SK-N-SH (cell line): ENCODE measurements around the gene MGST2. TPM values are rescaled to one million over a fixed set of nuclear protein-coding genes. Genes with fewer than 3 reads are reported as not detected.

ENCODE experiments used
- CTCF ChIA-PET: fragments of 300-600, 350-600 bp; formaldehyde crosslinking; extraction: SDS; loops from one replicate; lab custom pipeline; 2021; lab: Yijun Ruan, JAX
- POLR2A ChIA-PET: fragments of 350-600 bp; sonication (Branson Sonifier 250); formaldehyde crosslinking; extraction: SDS; loops from one replicate; lab custom pipeline; 2020; ENCODE audit warnings: antibody characterized with exemption, inconsistent platforms; lab: Yijun Ruan, JAX
- DNase-seq: peaks from one replicate; pipeline ENCODE4 v3.0.0; 2012
- H2AFZ ChIP-seq: fragments of 200-600 bp; sonication (generic); 2 replicates; pipeline ENCODE4 v1.8.1; 2016; ENCODE audit warnings: antibody characterized with exemption, mild to moderate bottlenecking, low read depth
- H3F3A ChIP-seq: fragments of 200-600 bp; sonication (generic); replicated peaks from 2 replicates; pipeline ENCODE3; 2016; ENCODE audit warnings: antibody characterized with exemption, mild to moderate bottlenecking; ENCODE audit not compliant: insufficient read depth
- H3K27ac ChIP-seq, 2 experiments: fragments of 200-500 bp in 1 of 2; fragments of 200-600 bp in 1 of 2; sonication (Bioruptor generic) in 1 of 2; sonication (generic), shearing (Covaris generic) in 1 of 2; 2 replicates each; pipeline versions ENCODE4 v1.5.1 to v1.6.1; 2014 to 2016; ENCODE audit warnings: low read depth in 2 of 2, inconsistent platforms in 1 of 2, low read length in 1 of 2, mild to moderate bottlenecking in 1 of 2, mixed read lengths in 1 of 2
- H3K27me3 ChIP-seq: fragments of 200-600 bp; sonication (generic), shearing (Covaris generic); 2 replicates; pipeline ENCODE4 v1.6.1; 2016; ENCODE audit warnings: mixed run types; ENCODE audit not compliant: insufficient read depth
- H3K36me3 ChIP-seq, 2 experiments: fragments of 200-500 bp in 1 of 2; fragments of 200-600 bp in 1 of 2; sonication (Bioruptor generic) in 1 of 2; sonication (generic) in 1 of 2; replicated peaks in 1 of 2; 2 replicates each; pipeline versions ENCODE3 to v1.5.1; 2014 to 2016; ENCODE audit warnings: low read length in 1 of 2, mild to moderate bottlenecking in 1 of 2; ENCODE audit not compliant: insufficient read depth in 2 of 2, control insufficient read depth in 1 of 2
- H3K4me1 ChIP-seq, 2 experiments: fragments of 200-500 bp in 1 of 2; fragments of 200-600 bp in 1 of 2; sonication (Bioruptor generic) in 1 of 2; sonication (generic), shearing (Covaris generic) in 1 of 2; 2 replicates each; pipeline versions ENCODE4 v1.5.1 to v1.6.1; 2014 to 2016; ENCODE audit warnings: low read depth in 1 of 2, low read length in 1 of 2, mixed run types in 1 of 2; ENCODE audit not compliant: insufficient read depth in 2 of 2, control insufficient read depth in 1 of 2
- H3K4me2 ChIP-seq: fragments of 200-600 bp; sonication (generic), shearing (Covaris generic); 2 replicates; pipeline ENCODE4 v1.6.1; 2017; ENCODE audit warnings: mixed run types
- H3K4me3 ChIP-seq, 2 experiments: fragments of 200-500 bp in 1 of 2; fragments of 200-600 bp in 1 of 2; sonication (Bioruptor generic) in 1 of 2; sonication (generic), shearing (Covaris generic) in 1 of 2; 2 replicates each; pipeline versions ENCODE4 v1.5.1 to v1.8.1; 2014 to 2016; ENCODE audit warnings: low read depth in 2 of 2, inconsistent platforms in 1 of 2, low read length in 1 of 2, mild to moderate bottlenecking in 1 of 2, mixed read lengths in 1 of 2, moderate library complexity in 1 of 2
- H3K79me2 ChIP-seq: fragments of 200-600 bp; sonication (generic); 2 replicates; pipeline ENCODE4 v1.8.1; 2017; ENCODE audit warnings: mild to moderate bottlenecking; ENCODE audit not compliant: insufficient read depth
- H3K9ac ChIP-seq: fragments of 200-600 bp; sonication (generic); 2 replicates; pipeline ENCODE4 v1.6.1; 2017; ENCODE audit warnings: mixed run types
- H3K9me2 ChIP-seq: fragments of 200-600 bp; sonication (generic); 2 replicates; pipeline ENCODE4 v1.6.1; 2017; ENCODE audit warnings: mixed run types
- H3K9me3 ChIP-seq: fragments of 200-600 bp; sonication (generic); 2 replicates; pipeline ENCODE4 v1.6.1; 2017; ENCODE audit warnings: mixed run types, mild to moderate bottlenecking, moderate library complexity
- H4K20me1 ChIP-seq: fragments of 200-600 bp; sonication (generic); 2 replicates; pipeline ENCODE4 v1.6.1; 2017; ENCODE audit warnings: mild to moderate bottlenecking, mixed run types; ENCODE audit not compliant: insufficient read depth
- EP300 ChIP-seq, 2 experiments: IDR thresholded peaks; 2 replicates each; pipeline versions ENCODE4 v1.4.0 to v1.6.1; 2012; ENCODE audit warnings: borderline replicate concordance in 1 of 2, low read depth in 1 of 2, low read length in 1 of 2
- RCOR1 ChIP-seq: fragments of 150-350 bp; IDR thresholded peaks from 2 replicates; pipeline ENCODE4 v1.6.1; 2017; ENCODE audit warnings: antibody characterized with exemption, low read length
- SMC3 ChIP-seq: IDR thresholded peaks from 2 replicates; pipeline ENCODE4 v1.6.1; 2012; ENCODE audit warnings: low read depth, low read length, improper control_type of control experiment
- TAF1 ChIP-seq: IDR thresholded peaks from 2 replicates; pipeline ENCODE4 v1.6.1; 2012; ENCODE audit warnings: low read depth, mild to moderate bottlenecking, low read length, moderate library complexity, borderline replicate concordance
- USF1 ChIP-seq: IDR thresholded peaks from 2 replicates; pipeline ENCODE4 v1.4.0; 2012; ENCODE audit warnings: low read depth, borderline replicate concordance
- USF2 ChIP-seq: fragments of 150-350 bp; IDR thresholded peaks from 2 replicates; pipeline ENCODE4 v1.6.1; 2017; ENCODE audit warnings: antibody characterized with exemption, low read length, low read depth, borderline replicate concordance
- WGBS: methylation state at CpG from one replicate; pipeline ENCODE4 v1.1.6; 2017; ENCODE audit warnings: low lambda C conversion rate; 5-methylcytosine and 5-hydroxymethylcytosine counted together
- polyA plus RNA-seq, 3 experiments: library from polyadenylated mRNA; depleted of rRNA; stranded (reverse); fragments of >200 nt; gene quantifications; 2 replicates each; pipeline ENCODE4 v1.2.3, GENCODE V29; 2012
- TF ChIP-seq, protein P1 (sequence below): IDR thresholded peaks from 2 replicates; pipeline ENCODE4 v1.6.1; 2012; ENCODE audit warnings: mild to moderate bottlenecking, low read depth, low read length, moderate library complexity

The MGST2 gene
- polyA plus RNA-seq, 1 of the 3 experiments (the other 2 are of a cell fraction) = 26.5 TPM

- H3K27ac ChIP-seq = no peak overlapping the region
- no peaks in the 10 kb centered on the region for H4K20me1 ChIP-seq
- H3K9me2 ChIP-seq = no peaks in the 10 kb centered on the region
- POLR2A ChIA-PET = no interaction called here
- no peak overlapping the region for H3K4me3 ChIP-seq
- no peaks in the 10 kb centered on the region for H3K36me3 ChIP-seq
- H3K79me2 ChIP-seq = no peaks in the 10 kb centered on the region
- TF ChIP-seq, protein P1, sequence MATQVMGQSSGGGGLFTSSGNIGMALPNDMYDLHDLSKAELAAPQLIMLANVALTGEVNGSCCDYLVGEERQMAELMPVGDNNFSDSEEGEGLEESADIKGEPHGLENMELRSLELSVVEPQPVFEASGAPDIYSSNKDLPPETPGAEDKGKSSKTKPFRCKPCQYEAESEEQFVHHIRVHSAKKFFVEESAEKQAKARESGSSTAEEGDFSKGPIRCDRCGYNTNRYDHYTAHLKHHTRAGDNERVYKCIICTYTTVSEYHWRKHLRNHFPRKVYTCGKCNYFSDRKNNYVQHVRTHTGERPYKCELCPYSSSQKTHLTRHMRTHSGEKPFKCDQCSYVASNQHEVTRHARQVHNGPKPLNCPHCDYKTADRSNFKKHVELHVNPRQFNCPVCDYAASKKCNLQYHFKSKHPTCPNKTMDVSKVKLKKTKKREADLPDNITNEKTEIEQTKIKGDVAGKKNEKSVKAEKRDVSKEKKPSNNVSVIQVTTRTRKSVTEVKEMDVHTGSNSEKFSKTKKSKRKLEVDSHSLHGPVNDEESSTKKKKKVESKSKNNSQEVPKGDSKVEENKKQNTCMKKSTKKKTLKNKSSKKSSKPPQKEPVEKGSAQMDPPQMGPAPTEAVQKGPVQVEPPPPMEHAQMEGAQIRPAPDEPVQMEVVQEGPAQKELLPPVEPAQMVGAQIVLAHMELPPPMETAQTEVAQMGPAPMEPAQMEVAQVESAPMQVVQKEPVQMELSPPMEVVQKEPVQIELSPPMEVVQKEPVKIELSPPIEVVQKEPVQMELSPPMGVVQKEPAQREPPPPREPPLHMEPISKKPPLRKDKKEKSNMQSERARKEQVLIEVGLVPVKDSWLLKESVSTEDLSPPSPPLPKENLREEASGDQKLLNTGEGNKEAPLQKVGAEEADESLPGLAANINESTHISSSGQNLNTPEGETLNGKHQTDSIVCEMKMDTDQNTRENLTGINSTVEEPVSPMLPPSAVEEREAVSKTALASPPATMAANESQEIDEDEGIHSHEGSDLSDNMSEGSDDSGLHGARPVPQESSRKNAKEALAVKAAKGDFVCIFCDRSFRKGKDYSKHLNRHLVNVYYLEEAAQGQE = no peak
- TF ChIP-seq TAF1 = no peak
- no peak for TF ChIP-seq SMC3
- TF ChIP-seq, all 33 proteins: peak for 0
- CTCF ChIA-PET = interaction anchor here (1.6 kb wide), 2 partner anchors 10 to 44 kb away, joined by 6 to 7 read pairs; no protein-coding TSS in a partner anchor
- H3K27me3 ChIP-seq = no peaks in the 10 kb centered on the region
- H3K4me2 ChIP-seq = no peak overlapping the region
- DNase-seq = no peak
- no peak overlapping the region for H3K9ac ChIP-seq
- peaks cover 0 to 4% of the 10 kb centered on the region in 2 experiments; a peak in 1 of 4 replicates for H3K4me1 ChIP-seq
- H3F3A ChIP-seq = no peaks in the 10 kb centered on the region
- no peaks in the 10 kb centered on the region for H3K9me3 ChIP-seq
- whole genome bisulfite sequencing = 88% methylated on average over 1 of the region's 1 CpG
- no peak overlapping the region for H2AFZ ChIP-seq
These were observed 18.4 kb upstream of the MGST2 start for GRCh38 chr4:139647184-139647583.

- no peak for TF ChIP-seq RCOR1
- no peak for TF ChIP-seq USF2
- TF ChIP-seq USF1 = no peak
- TF ChIP-seq EP300 (IDR thresholded peaks at IDR 0.05; ENCODE audit: borderline replicate concordance in 1 of 2, low read depth in 1 of 2, low read length in 1 of 2) = no peak
- Histone ChIP-seq H3K9me2 (no peaks in the 10 kb centered on the region), H2AFZ (no peak overlapping the region), H3F3A (no peaks in the 10 kb centered on the region), H3K4me2 (no peak overlapping the region), H3K27ac (no peak overlapping the region), H3K36me3 (no peaks in the 10 kb centered on the region), H3K9ac (no peak overlapping the region), H3K4me3 (no peak overlapping the region), H3K9me3 (no peaks in the 10 kb centered on the region), H3K4me1 (peaks cover 0 to 4% of the 10 kb centered on the region in 2 experiments; a peak in 1 of 4 replicates), H3K79me2 (no peaks in the 10 kb centered on the region), H4K20me1 (no peaks in the 10 kb centered on the region), H3K27me3 (no peaks in the 10 kb centered on the region)
- no peak for DNase-seq
- POLR2A ChIA-PET = no interaction called here
- CTCF ChIA-PET = interaction anchor here (1.6 kb wide), 1 partner anchor 45 kb away, joined by 7 read pairs; no protein-coding TSS in a partner anchor
- WGBS = 79% methylated on average over 1 of the region's 1 CpG
These were observed 17.7 kb upstream of the MGST2 start for GRCh38 chr4:139647952-139648351.
